HEK293 (cell line): Measurements from ENCODE around the gene AFDN.

Source experiments
- CTCF ChIA-PET: fragments of 350-600 bp; formaldehyde crosslinking; extraction: SDS; loops from one replicate; lab custom pipeline; 2021; ENCODE audit warnings: antibody characterized with exemption; lab: Yijun Ruan, JAX
- POLR2A ChIA-PET: fragments of 300-600 bp; formaldehyde crosslinking; extraction: SDS; loops from one replicate; lab custom pipeline; 2020; ENCODE audit warnings: antibody characterized with exemption, inconsistent platforms; lab: Yijun Ruan, JAX
- H3K27ac ChIP-seq: fragments of 200-500 bp; sonication (Bioruptor generic); 2 replicates; pipeline ENCODE4 v1.5.1; 2014; ENCODE audit warnings: low read depth, low read length, control low read depth, inconsistent platforms; ENCODE audit errors: extremely low read depth
- H3K36me3 ChIP-seq, 2 experiments: fragments of 200-500 bp in 1 of 2; sonication (Bioruptor generic) in 1 of 2; 1 replicate in 1 of 2; 2 replicates in 1 of 2; pipeline ENCODE4 v1.5.1; 2014 to 2017; ENCODE audit warnings: inconsistent platforms in 2 of 2, low read length in 2 of 2; ENCODE audit not compliant: control insufficient read depth in 2 of 2, insufficient read depth in 1 of 2
- H3K4me1 ChIP-seq: fragments of 200-500 bp; sonication (Bioruptor generic); 2 replicates; pipeline ENCODE4 v1.5.1; 2014; ENCODE audit warnings: mild to moderate bottlenecking, low read length, inconsistent platforms; ENCODE audit not compliant: control insufficient read depth, insufficient read depth
- H3K4me3 ChIP-seq: 2 replicates; pipeline ENCODE4 v1.5.1; 2011; ENCODE audit warnings: low read depth, mild to moderate bottlenecking, control low read depth, low read length, moderate library complexity
- H3K9me3 ChIP-seq: fragments of 200-500 bp; sonication (Bioruptor generic); 2 replicates; pipeline ENCODE4 v1.5.1; 2014; ENCODE audit warnings: low read depth, low read length, inconsistent platforms; ENCODE audit not compliant: control insufficient read depth, insufficient read depth
- ELK4 ChIP-seq: IDR thresholded peaks from 2 replicates; pipeline ENCODE4 v1.6.1; 2011; ENCODE audit warnings: mild to moderate bottlenecking, low read depth, low read length, borderline replicate concordance
- GLI4 ChIP-seq: fragments of 450-650 bp; formaldehyde crosslinking; IDR thresholded peaks from 2 replicates; pipeline ENCODE4 v1.5.1; 2016; ENCODE audit warnings: missing biosample characterization, missing genetic modification characterization
- HOXC10 ChIP-seq: sonication (generic); formaldehyde crosslinking; IDR thresholded peaks from 2 replicates; pipeline ENCODE4 v1.8.1; 2023; ENCODE audit warnings: mild to moderate bottlenecking, missing genetic modification reagents
- HOXD13 ChIP-seq: sonication (generic); formaldehyde crosslinking; IDR thresholded peaks from 2 replicates; pipeline ENCODE4 v1.8.0; 2022; ENCODE audit warnings: missing genetic modification reagents, borderline replicate concordance
- KLF17 ChIP-seq: fragments of 450-650 bp; formaldehyde crosslinking; IDR thresholded peaks from 2 replicates; pipeline ENCODE4 v1.5.1; 2016; ENCODE audit warnings: missing biosample characterization, missing genetic modification characterization
- MEIS1 ChIP-seq: sonication (generic); formaldehyde crosslinking; IDR thresholded peaks from 2 replicates; pipeline ENCODE4 v1.8.1; 2022; ENCODE audit warnings: missing genetic modification reagents, mild to moderate bottlenecking, borderline replicate concordance
- MYNN ChIP-seq: fragments of 450-650 bp; formaldehyde crosslinking; IDR thresholded peaks from 2 replicates; pipeline ENCODE4 v1.5.1; 2016; ENCODE audit warnings: missing biosample characterization, missing genetic modification characterization, borderline replicate concordance
- SP7 ChIP-seq: fragments of 450-650 bp; formaldehyde crosslinking; IDR thresholded peaks from 2 replicates; pipeline ENCODE4 v1.5.1; 2016; ENCODE audit warnings: missing biosample characterization, missing genetic modification characterization
- ZBTB21 ChIP-seq: fragments of 450-650 bp; formaldehyde crosslinking; IDR thresholded peaks from 2 replicates; pipeline ENCODE4 v1.5.1; 2017; ENCODE audit warnings: missing biosample characterization, missing genetic modification characterization
- ZBTB7A ChIP-seq: fragments of 450-650 bp; formaldehyde crosslinking; IDR thresholded peaks from 2 replicates; pipeline ENCODE4 v1.5.1; 2016; ENCODE audit warnings: low read depth, missing biosample characterization, missing genetic modification characterization
- ZFP3 ChIP-seq: fragments of 450-650 bp; formaldehyde crosslinking; IDR thresholded peaks from 2 replicates; pipeline ENCODE4 v1.5.1; 2016; ENCODE audit warnings: low read depth, missing biosample characterization, missing genetic modification characterization
- ZNF138 ChIP-seq: fragments of 450-650 bp; formaldehyde crosslinking; IDR thresholded peaks from 2 replicates; pipeline ENCODE4 v1.5.1; 2016; ENCODE audit warnings: missing biosample characterization, missing genetic modification characterization, borderline replicate concordance
- ZNF155 ChIP-seq: fragments of 450-650 bp; formaldehyde crosslinking; IDR thresholded peaks from 2 replicates; pipeline ENCODE4 v1.5.1; 2016; ENCODE audit warnings: missing biosample characterization, missing genetic modification characterization
- ZNF16 ChIP-seq: fragments of 450-650 bp; formaldehyde crosslinking; IDR thresholded peaks from 2 replicates; pipeline ENCODE4 v1.5.1; 2016; ENCODE audit warnings: low read depth, missing biosample characterization, missing genetic modification characterization
- ZNF549 ChIP-seq: fragments of 450-650 bp; IDR thresholded peaks from 2 replicates; pipeline ENCODE4 v1.5.1; 2018; ENCODE audit warnings: missing biosample characterization, missing genetic modification characterization, mild to moderate bottlenecking, inconsistent platforms, moderate library complexity
- ZNF571 ChIP-seq: fragments of 450-650 bp; formaldehyde crosslinking; IDR thresholded peaks from 2 replicates; pipeline ENCODE4 v1.5.0; 2017; ENCODE audit warnings: missing biosample characterization, missing genetic modification characterization
- ZNF624 ChIP-seq: fragments of 450-650 bp; formaldehyde crosslinking; IDR thresholded peaks from 2 replicates; pipeline ENCODE4 v1.5.1; 2017; ENCODE audit warnings: missing biosample characterization, missing genetic modification characterization
- ZNF707 ChIP-seq: fragments of 450-650 bp; formaldehyde crosslinking; IDR thresholded peaks from 2 replicates; pipeline ENCODE4 v1.5.1; 2016; ENCODE audit warnings: missing biosample characterization, missing genetic modification characterization
- ZNF791 ChIP-seq: fragments of 450-650 bp; formaldehyde crosslinking; IDR thresholded peaks from 2 replicates; pipeline ENCODE4 v1.5.1; 2016; ENCODE audit warnings: missing biosample characterization, missing genetic modification characterization
- ZNF837 ChIP-seq: fragments of 450-650 bp; formaldehyde crosslinking; IDR thresholded peaks from 2 replicates; pipeline ENCODE4 v1.5.1; 2016; ENCODE audit warnings: missing biosample characterization, missing genetic modification characterization
- TF ChIP-seq, protein P1 (sequence below): fragments of 450-650 bp; IDR thresholded peaks from 2 replicates; pipeline ENCODE4 v1.5.1; 2018; ENCODE audit warnings: missing biosample characterization, mild to moderate bottlenecking, missing genetic modification characterization
- TF ChIP-seq, protein P2 (sequence below): fragments of 450-650 bp; formaldehyde crosslinking; optimal IDR thresholded peaks from 2 replicates; pipeline ENCODE3; 2016; ENCODE audit warnings: missing biosample characterization, mild to moderate bottlenecking, missing genetic modification characterization

AFDN gene

DNA sequence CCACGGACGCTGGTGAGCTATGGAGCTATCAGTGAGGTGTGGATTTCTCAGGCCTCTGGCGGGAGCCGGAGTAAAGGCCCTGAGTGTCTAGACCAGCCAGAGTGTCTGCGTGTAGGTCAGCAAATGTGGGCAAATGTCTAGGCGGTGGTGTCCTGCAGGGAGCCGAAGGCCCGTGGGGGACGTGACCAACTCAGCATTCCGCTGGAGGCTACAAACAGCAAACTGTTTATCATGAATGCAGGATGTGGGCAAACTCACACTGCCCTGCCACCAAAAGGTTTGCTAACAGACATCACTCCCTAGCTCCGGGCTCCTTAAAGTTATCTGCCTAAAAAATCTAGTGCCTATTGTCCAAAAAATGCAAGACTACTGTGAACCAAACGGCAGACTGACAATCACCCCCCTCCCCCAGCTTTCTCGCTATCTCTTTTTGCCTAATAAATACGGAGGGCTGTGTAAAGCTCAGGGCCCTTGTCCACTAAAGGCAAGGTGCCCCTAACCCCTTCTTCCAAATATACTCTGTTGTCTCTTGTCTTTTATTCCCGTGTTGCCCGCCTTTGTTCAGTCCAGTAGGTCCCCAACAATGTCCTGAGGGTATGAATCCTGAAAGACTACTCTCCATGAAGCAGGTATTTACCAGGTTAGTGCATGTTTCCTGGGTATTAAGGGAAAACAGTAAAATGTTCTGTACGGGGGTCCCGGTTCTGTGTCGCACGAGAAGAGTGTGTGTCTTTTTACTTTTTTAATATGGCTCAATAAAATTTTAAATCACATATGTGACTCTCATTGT is 29.0 kb upstream of the AFDN start:
- TF ChIP-seq HOXD13 (CRISPR knock-in tag) (no peak), ZNF707 (tag by site-specific recombination) (no peak)
- TF ChIP-seq, all 188 proteins: peak for 0
- no peak overlapping the region for H3K27ac ChIP-seq
- CTCF ChIA-PET: interaction anchor here (0.9 kb wide), 1 partner anchor 16 kb away, joined by 3 read pairs; no protein-coding TSS in a partner anchor
- H3K9me3 ChIP-seq: no peaks in the 10 kb centered on the region
- H3K4me1 ChIP-seq: no peaks in the 10 kb centered on the region
- POLR2A ChIA-PET: no interaction called here
- no peaks in the 10 kb centered on the region for H3K36me3 ChIP-seq
- H3K4me3 ChIP-seq: no peak overlapping the region

- Histone ChIP-seq H3K4me3 (no peak overlapping the region), H3K9me3 (no peaks in the 10 kb centered on the region), H3K4me1 (no peaks in the 10 kb centered on the region), H3K36me3 (no peaks in the 10 kb centered on the region), H3K27ac (no peak overlapping the region)
- ChIA-PET CTCF (no interaction called here), POLR2A (no interaction called here)
- TF ChIP-seq ZNF16 (tag by site-specific recombination): no peak
- no peak for TF ChIP-seq MYNN (tag by site-specific recombination)
These were observed 28.3 kb upstream of the AFDN start for GRCh38 chr6:167798453-167798852.

DNA sequence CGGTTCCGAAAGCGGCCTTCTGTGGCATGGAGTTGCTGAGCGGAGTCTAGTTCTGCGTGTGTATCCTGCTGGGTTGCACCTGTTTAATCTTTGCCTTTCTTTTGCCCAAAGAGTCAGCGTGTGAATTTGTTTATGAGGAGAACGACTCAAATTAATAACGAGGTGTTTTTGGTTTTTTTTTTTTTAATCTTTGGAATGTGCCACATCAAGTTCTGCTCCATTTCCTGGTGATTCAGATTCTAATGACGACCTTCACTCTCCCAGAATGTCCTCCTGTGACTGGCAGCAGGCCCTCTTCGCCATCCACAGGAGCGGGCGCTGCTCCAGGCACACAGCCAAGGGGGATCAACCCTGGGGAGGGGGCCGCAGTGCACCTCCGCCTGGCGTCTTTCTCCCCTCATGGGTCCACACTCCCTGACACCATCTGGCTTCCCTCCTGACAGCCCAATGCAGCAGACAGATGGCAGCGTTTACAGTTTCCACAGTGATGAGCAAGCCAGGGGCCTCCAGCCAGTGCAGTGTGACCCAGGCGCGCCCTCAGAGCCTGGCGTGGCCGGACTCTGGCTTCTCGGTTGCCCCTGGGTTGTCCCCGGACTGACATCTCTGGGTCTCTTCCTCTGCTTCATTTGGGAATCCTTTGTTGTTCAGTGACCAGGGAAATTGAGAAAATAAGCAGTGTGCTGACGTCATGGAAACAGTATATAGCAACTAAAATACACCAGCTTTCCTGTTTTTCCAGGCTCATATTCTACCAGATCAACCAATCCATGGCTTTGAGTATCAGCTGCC is 27.5 kb upstream of the AFDN start:
- Histone ChIP-seq H3K4me3 (no peak overlapping the region), H3K36me3 (no peaks in the 10 kb centered on the region), H3K27ac (no peak overlapping the region), H3K4me1 (no peaks in the 10 kb centered on the region), H3K9me3 (no peaks in the 10 kb centered on the region)
- TF ChIP-seq, protein P1, sequence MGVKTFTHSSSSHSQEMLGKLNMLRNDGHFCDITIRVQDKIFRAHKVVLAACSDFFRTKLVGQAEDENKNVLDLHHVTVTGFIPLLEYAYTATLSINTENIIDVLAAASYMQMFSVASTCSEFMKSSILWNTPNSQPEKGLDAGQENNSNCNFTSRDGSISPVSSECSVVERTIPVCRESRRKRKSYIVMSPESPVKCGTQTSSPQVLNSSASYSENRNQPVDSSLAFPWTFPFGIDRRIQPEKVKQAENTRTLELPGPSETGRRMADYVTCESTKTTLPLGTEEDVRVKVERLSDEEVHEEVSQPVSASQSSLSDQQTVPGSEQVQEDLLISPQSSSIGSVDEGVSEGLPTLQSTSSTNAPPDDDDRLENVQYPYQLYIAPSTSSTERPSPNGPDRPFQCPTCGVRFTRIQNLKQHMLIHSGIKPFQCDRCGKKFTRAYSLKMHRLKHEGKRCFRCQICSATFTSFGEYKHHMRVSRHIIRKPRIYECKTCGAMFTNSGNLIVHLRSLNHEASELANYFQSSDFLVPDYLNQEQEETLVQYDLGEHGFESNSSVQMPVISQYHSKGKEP (tag by site-specific recombination): no peak
- TF ChIP-seq ZNF571 (no peak), ZFP3 (tag by site-specific recombination) (no peak), ZNF155 (no peak), ZNF138 (tag by site-specific recombination) (no peak), HOXC10 (CRISPR knock-in tag) (no peak), KLF17 (tag by site-specific recombination) (no peak), MEIS1 (no peak), ELK4 (no peak), GLI4 (tag by site-specific recombination) (no peak), SP7 (tag by site-specific recombination) (no peak), ZNF791 (tag by site-specific recombination) (no peak), ZBTB7A (no peak), ZNF549 (no peak), ZNF624 (no peak), ZNF837 (tag by site-specific recombination) (no peak), ZBTB21 (tag by site-specific recombination) (no peak)
- TF ChIP-seq, protein P2, sequence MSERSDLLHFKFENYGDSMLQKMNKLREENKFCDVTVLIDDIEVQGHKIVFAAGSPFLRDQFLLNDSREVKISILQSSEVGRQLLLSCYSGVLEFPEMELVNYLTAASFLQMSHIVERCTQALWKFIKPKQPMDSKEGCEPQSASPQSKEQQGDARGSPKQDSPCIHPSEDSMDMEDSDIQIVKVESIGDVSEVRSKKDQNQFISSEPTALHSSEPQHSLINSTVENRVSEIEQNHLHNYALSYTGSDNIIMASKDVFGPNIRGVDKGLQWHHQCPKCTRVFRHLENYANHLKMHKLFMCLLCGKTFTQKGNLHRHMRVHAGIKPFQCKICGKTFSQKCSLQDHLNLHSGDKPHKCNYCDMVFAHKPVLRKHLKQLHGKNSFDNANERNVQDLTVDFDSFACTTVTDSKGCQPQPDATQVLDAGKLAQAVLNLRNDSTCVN: no peak
- POLR2A ChIA-PET: no interaction called here
- CTCF ChIA-PET: interaction anchor here (0.7 to 0.9 kb wide), 2 partner anchors 9 to 338 kb away, joined by 3 to 4 read pairs; no protein-coding TSS in a partner anchor
